ENCODE results near the gene ABCC4. TPM values are rescaled to one million over a fixed set of nuclear protein-coding genes. Genes with fewer than 3 reads are reported as not detected.

The ABCC4 gene
- total and polyA plus RNA-seq, 8 donors: 0.80 to 8.7 (median 4.1) TPM

DNA sequence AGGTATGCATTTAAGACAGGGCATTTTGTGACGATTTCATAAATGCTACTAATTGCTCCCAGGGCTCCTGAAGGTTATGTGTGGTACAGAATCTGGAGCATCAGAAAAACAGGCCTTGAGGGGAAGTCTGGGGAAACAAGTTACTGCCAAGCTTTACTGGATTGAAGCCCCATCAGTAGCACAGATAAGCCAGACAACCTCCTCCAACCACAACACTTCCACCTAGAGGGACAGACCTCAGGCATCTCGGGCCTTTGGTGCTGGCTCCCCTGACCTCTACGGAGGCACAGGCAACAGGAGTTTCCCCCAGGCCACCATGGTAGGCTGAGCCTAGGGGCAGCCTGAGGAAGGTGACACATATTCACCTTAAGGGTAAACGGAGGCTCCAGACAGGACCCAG, 54.1 kb downstream of the ABCC4 start:
- ATAC-seq (no peak), FAIRE-seq (no peak), DNase-seq (no peak)
- Histone ChIP-seq H3K27ac (no peak overlapping the region), H3K36me3 (no peaks in the 10 kb centered on the region), H3K9me3 (no peaks in the 10 kb centered on the region), H3K4me1 (peaks cover 0 to 7% (median 5%) of the 10 kb centered on the region in 3 donors), H3K27me3 (no peaks in the 10 kb centered on the region), H3K4me3 (no peak overlapping the region)
- intact Hi-C loops (cut with DNase I): no loop called here
- TF ChIP-seq, protein P1, sequence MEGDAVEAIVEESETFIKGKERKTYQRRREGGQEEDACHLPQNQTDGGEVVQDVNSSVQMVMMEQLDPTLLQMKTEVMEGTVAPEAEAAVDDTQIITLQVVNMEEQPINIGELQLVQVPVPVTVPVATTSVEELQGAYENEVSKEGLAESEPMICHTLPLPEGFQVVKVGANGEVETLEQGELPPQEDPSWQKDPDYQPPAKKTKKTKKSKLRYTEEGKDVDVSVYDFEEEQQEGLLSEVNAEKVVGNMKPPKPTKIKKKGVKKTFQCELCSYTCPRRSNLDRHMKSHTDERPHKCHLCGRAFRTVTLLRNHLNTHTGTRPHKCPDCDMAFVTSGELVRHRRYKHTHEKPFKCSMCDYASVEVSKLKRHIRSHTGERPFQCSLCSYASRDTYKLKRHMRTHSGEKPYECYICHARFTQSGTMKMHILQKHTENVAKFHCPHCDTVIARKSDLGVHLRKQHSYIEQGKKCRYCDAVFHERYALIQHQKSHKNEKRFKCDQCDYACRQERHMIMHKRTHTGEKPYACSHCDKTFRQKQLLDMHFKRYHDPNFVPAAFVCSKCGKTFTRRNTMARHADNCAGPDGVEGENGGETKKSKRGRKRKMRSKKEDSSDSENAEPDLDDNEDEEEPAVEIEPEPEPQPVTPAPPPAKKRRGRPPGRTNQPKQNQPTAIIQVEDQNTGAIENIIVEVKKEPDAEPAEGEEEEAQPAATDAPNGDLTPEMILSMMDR (IDR thresholded peaks at IDR 0.05): no peak
- WGBS, 2 donors: 89 to 97% methylated on average over 4 of the region's 4 CpGs

DNA sequence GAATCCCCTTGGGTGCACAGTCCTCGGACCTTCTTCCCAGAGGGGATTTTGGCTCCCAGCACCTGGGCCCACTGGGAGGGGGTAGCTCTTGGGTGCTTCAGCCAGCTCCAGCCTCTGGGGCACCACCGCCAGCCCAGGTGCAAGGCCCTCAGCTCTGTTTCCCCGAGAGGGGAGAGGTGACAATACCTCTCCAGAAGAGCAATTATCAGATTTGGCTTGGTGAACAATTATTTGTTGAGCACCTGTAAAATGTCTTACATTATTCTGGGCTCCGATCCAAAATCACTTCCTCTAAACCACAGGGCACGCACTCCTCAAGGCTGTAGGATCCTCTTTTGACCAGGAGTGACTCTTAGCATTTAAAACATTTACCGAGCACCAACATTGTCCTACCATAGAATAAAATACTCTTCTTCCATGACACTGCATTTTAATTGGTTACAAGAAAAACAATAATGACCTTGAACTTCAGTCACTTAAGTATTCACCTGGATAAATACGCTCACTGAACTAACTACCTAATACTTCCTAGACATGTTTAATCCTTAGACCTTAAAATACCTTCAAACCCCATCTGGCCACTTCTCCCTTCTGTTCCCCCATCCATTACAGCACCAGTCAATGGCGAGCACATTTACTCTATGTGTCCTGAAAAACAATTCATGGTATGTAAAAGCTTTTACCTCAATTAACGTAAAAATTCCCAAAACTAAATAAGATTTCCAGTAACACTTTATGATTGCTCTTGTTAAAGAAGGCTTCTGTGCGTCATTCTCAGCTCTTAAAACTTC, 54.8 kb downstream of the ABCC4 start:
- ATAC-seq (peak; percentile 24 to 75 (median 56)), FAIRE-seq (no peak), DNase-seq (no peak)
- H3K36me3 ChIP-seq: no peaks in the 10 kb centered on the region
- TF ChIP-seq, protein P1 (IDR thresholded peaks at IDR 0.05): no peak
- WGBS, 2 donors: 55 to 63% methylated on average over 10 of the region's 10 CpGs
- no peaks in the 10 kb centered on the region for H3K9me3 ChIP-seq
- intact Hi-C loops (cut with DNase I): no loop called here
- no peak overlapping the region for H3K27ac ChIP-seq
- peaks cover 0 to 7% (median 5%) of the 10 kb centered on the region in 3 donors for H3K4me1 ChIP-seq
- H3K27me3 ChIP-seq: no peaks in the 10 kb centered on the region
- H3K4me3 ChIP-seq: no peak overlapping the region

DNA sequence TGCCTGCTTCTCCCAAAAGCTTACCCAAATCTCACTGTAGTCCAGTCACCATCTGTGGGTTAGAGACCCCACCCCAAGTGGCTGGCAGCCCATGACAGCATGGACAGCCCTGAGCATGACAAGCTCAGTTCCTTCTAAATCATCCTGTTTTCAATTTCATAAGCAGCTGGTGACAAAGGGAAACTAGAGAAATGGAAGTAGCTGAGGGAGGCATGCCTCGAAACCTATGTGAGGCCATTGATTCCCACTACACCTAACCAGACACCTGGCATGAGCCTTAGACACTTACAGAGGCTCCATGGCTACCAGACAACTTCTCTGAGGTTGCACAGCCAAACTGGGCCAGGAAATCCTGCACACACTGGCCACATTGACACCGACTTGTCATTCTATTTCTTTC, 56.2 kb downstream of the ABCC4 start:
- DNase-seq (no peak), FAIRE-seq (no peak), ATAC-seq (no peak)
- H3K27ac ChIP-seq: no peak overlapping the region
- TF ChIP-seq, protein P1 (IDR thresholded peaks at IDR 0.05): no peak
- peaks cover 0 to 7% (median 5%) of the 10 kb centered on the region in 3 donors for H3K4me1 ChIP-seq
- 93 to 97% methylated on average over 2 of the region's 2 CpGs for WGBS, 2 donors
- H3K9me3 ChIP-seq: no peaks in the 10 kb centered on the region
- intact Hi-C loops (cut with DNase I): no loop called here
- no peaks in the 10 kb centered on the region for H3K27me3 ChIP-seq
- H3K36me3 ChIP-seq: no peaks in the 10 kb centered on the region
- no peak overlapping the region for H3K4me3 ChIP-seq

DNA sequence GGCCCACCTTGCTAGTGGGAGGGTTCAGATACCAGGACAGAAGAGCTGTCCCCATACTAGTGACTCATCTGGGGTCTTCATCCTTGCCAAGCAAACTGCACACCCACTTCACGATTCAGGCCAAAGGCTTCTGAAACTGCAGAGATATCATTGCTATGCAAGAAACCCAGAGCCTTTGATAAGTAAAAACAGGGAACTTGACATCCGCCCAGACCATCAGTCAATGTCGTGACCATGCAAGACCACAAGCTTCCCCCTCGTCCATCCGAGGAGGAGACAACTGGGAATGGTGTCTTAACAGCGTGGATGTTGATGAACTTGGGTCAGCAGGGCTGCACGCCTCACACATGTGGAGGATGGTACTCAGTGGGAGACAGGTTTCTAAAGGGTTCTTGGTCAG, 58.0 kb downstream of the ABCC4 start:
- TF ChIP-seq, protein P1 (IDR thresholded peaks at IDR 0.05): no peak
- DNase-seq (no peak), ATAC-seq (no peak), FAIRE-seq (no peak)
- Histone ChIP-seq H3K36me3 (no peaks in the 10 kb centered on the region), H3K9me3 (no peaks in the 10 kb centered on the region), H3K27ac (no peak overlapping the region), H3K4me3 (no peak overlapping the region), H3K27me3 (no peaks in the 10 kb centered on the region), H3K4me1 (peaks cover 0 to 7% (median 5%) of the 10 kb centered on the region in 3 donors)
- WGBS, 2 donors: 76 to 86% methylated on average over 7 of the region's 7 CpGs
- intact Hi-C loops (cut with DNase I): no loop called here

DNA sequence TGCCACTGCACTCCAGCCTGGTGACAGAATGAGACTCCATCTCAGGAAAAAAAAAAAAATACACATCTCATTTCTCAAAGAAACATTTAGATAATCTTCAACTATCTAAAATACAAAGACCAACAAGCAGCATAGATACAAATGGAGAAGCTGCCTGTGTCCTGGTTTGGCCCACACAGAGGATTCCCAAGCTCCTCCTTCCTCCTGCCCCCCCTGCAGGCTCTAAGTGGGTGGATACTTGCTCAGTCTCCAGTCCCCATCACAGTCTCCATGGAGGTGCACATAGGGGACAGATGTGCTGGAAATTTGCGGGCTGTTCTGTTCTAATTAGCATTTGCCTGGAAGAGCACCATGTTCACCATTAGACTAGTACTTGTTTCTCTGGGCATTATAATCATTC, 59.9 kb downstream of the ABCC4 start:
- TF ChIP-seq, protein P1 (IDR thresholded peaks at IDR 0.05): no peak
- WGBS, 2 donors: 95% methylated on average over 1 of the region's 1 CpG
- no peak overlapping the region for H3K4me3 ChIP-seq
- H3K4me1 ChIP-seq: peaks cover 0 to 9% (median 3%) of the 10 kb centered on the region in 3 donors
- no peak for DNase-seq
- intact Hi-C loops (cut with DNase I): no loop called here
- no peaks in the 10 kb centered on the region for H3K36me3 ChIP-seq
- no peak overlapping the region for H3K27ac ChIP-seq
- no peaks in the 10 kb centered on the region for H3K27me3 ChIP-seq
- no peak for ATAC-seq
- no peaks in the 10 kb centered on the region for H3K9me3 ChIP-seq
- FAIRE-seq: no peak
